DLD1 (cell line): Measurements from ENCODE around the gene XYLT1.

Experiments
- in situ Hi-C: cut with HindIII; loops from 2 replicates; pipeline ENCODE4 v1.10.0; 2017; ENCODE audit warnings: low sequenced_read_pairs

XYLT1 gene

GRCh38 chr16:17269439-17269838 is 201.3 kb downstream of the XYLT1 start:
- in situ Hi-C loops = no loop called here

GRCh38 chr16:17266608-17267313 is 204.0 kb downstream of the XYLT1 start:
- in situ Hi-C loops = no loop called here

GRCh38 chr16:17265154-17265553 is 205.6 kb downstream of the XYLT1 start:
- in situ Hi-C loops = no loop called here

- in situ Hi-C loops = no loop called here
Observed at GRCh38 chr16:17261197-17261858, 209.4 kb downstream of the XYLT1 start.

DNA sequence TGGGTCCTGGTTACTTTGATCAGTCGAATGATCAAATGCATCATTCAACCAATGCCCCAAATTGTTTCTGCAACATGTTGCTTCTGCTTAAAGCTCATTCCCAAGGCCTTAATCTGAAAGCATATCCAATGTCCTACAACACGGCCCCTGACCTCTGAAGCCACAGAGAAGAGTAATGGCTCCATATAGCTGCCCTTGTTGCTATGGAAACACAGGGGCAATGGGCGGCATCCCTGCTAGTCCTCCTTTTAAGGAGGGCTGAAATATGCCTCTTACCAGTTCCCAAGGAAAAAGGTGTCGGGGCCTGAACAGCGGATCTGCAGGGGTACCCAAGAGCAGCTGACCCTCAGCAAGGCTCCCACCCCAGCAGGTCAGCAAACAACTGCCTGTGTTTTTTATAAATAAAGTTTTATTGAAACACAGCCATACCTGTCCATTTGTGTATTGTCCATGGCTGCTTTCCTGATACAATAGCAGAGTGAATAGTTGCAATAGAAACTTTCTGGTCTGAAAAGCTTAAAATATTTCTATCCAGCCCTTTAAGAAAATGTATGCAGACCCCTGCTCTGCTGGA is 210.4 kb downstream of the XYLT1 start:
- in situ Hi-C loops = no loop called here

- in situ Hi-C loops = no loop called here
Observed at GRCh38 chr16:17259751-17260270, 210.9 kb downstream of the XYLT1 start.

GRCh38 chr16:17258848-17259713 is 211.7 kb downstream of the XYLT1 start:
- in situ Hi-C loops = no loop called here

DNA sequence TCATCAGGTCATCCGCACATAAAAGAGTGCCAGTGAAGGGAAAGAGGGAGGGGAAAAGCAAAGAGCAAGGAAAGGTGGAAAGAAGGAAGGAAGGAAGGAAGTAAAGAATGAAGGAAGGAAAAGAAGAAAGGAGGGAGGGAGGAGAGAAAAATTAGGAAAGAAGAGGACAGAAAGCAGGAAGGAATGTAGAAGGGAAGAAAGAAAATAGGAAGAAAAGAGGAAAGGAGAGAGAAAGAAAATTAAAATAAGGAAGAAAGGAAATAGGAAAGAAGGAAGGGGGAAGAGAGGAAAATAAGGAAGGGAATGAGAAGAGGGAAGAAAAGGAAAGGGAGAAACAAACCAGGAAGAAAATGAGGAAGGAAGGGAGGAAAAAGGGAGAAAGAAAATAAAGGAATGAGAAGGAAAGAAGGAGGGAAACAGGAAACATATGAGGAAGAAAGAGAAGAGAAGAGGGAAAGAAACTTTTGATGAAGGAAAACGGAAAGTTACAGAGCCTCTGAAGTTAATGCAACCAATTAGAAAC is 212.6 kb downstream of the XYLT1 start:
- in situ Hi-C loops = no loop called here

- in situ Hi-C loops = no loop called here
Observed at GRCh38 chr16:17257426-17258023, 213.2 kb downstream of the XYLT1 start.

DNA sequence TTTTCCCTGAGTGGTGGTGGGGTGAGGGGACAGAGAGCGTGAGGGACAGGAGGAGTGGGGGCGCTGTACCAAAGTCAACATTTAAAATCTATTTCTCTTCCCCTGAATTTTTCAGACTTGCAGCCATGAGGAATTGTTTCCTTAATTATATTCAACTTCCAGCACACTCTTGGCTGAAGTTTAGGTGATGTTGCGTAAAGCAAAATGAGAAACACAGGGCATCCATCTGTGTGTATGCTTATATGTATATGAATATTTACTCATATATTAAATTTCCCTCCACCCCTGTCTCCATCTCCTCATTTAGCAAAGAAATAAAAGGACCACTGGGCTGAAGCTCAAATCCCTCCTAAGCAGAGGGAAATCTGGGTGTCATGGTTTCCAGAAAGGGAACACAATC is 218.1 kb downstream of the XYLT1 start:
- in situ Hi-C loops = no loop called here

- in situ Hi-C loops = no loop called here
Observed at GRCh38 chr16:17252064-17252463, 218.7 kb downstream of the XYLT1 start.

- in situ Hi-C loops = no loop called here
Observed at GRCh38 chr16:17251496-17251895, 219.3 kb downstream of the XYLT1 start.

DNA sequence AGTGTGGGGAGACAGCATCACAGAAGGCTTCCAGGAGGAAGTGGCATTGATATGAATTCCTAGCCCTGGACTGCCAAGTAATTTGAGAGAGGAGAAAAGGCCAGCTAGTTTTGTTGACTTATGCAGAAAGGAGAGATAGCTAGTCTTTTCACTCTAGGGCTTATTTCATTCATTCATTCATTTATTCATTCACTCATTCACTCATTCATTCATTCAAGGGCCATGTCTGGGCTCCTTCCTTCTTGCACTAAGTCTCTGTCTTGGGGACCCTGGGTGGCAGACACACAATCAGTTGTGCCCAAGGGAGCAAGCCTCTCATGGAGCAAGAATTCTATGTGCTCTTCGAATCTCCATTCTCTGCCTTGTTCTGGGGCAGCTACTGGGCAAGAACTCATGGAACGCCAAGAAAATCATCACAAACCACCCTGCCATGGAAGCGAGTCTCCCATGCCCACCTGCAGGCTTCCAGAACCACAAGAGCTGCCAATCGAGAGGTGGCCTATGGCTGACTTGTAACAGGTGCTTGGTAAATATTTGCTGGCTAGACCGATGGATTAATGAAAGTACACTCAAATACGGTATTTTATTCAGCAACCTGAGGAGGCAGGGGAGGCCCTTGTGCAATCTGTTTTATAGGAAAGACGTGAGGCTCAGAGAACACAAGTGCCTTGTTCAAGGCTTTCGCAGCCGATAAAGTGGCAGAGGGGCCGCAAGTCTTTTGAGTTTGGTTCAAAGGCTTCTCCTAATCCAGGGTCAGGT is 223.6 kb downstream of the XYLT1 start:
- in situ Hi-C loops = no loop called here

- in situ Hi-C loops = no loop called here
Observed at GRCh38 chr16:17246268-17246885, 224.4 kb downstream of the XYLT1 start.

GRCh38 chr16:17245776-17246175 is 225.0 kb downstream of the XYLT1 start:
- in situ Hi-C loops = no loop called here

GRCh38 chr16:17244872-17245551 is 225.7 kb downstream of the XYLT1 start:
- in situ Hi-C loops = no loop called here

- in situ Hi-C loops = no loop called here
Observed at GRCh38 chr16:17241264-17241835, 229.4 kb downstream of the XYLT1 start.

DNA sequence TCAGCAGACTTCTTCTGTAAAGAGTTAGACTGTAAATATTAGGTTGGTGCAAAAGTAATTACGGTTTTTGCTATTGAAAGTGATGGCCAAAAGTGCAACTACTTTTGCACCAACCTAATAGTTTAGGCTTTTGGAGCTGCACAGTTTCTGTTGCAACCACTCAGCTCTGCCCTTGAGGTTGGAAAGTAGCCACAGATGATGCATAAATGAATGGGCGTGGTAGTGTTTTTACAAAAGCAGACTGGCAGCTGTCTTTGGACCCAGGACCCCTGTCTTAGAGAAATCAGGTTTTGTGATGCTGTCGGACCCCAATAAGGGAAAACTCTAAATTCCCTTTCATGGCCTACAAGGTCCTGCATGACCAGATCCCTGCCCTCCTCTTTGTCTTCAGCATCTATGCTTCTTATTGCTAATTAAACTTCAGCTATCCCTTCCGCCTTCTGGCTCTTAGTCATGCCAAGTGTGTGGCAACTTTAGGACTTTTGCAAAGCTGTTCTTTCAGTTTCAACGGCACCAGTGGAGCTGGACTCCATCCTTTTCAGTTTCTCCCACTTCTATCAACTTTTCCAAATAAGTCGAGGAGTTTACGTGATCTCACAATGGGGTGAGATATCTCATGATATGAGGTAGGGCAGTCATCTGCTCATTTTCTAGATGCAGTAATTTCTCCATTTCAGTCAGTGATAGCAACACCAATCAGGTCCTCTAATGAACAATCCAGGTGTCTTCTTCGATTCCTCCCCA is 232.3 kb downstream of the XYLT1 start:
- in situ Hi-C loops = no loop called here
